Neural cell (in vitro differentiated cells): Measurements from ENCODE around the gene LDB2. TPM values are rescaled to one million over a fixed set of nuclear protein-coding genes. Genes with fewer than 3 reads are reported as not detected.

Experiments
- H2AFZ ChIP-seq: fragments of 200-600, 300-800 bp; sonication (generic), shearing (Covaris generic); 2 replicates; pipeline ENCODE4 v1.6.0; 2014; ENCODE audit warnings: low read depth, mild to moderate bottlenecking, antibody characterized with exemption, low read length, moderate library complexity
- H3F3A ChIP-seq: fragments of 200-600 bp; shearing (Covaris generic); 2 replicates; pipeline ENCODE4 v1.6.1; 2016; ENCODE audit warnings: mild to moderate bottlenecking, moderate library complexity, mixed read lengths, antibody characterized with exemption, low read length; ENCODE audit not compliant: insufficient read depth, poor library complexity, severe bottlenecking
- H3K27ac ChIP-seq: fragments of 200-600, 300-800 bp; sonication (generic), shearing (Covaris generic); 2 replicates; pipeline ENCODE4 v1.5.1; 2014; ENCODE audit warnings: mild to moderate bottlenecking, low read length, moderate library complexity
- H3K27me3 ChIP-seq: fragments of 300-800, 200-600 bp; sonication (generic), shearing (Covaris generic); 2 replicates; pipeline ENCODE4 v1.6.0; 2014; ENCODE audit warnings: mild to moderate bottlenecking, low read depth, low read length, moderate library complexity; ENCODE audit not compliant: insufficient read depth
- H3K36me3 ChIP-seq: fragments of 300-800, 200-600 bp; sonication (generic), shearing (Covaris generic); 2 replicates; pipeline ENCODE4 v1.5.1; 2014; ENCODE audit warnings: mild to moderate bottlenecking, antibody characterized with exemption, low read length, moderate library complexity; ENCODE audit not compliant: insufficient read depth
- H3K4me2 ChIP-seq: fragments of 300-800, 200-600 bp; sonication (generic), shearing (Covaris generic); 2 replicates; pipeline ENCODE4 v1.6.0; 2014; ENCODE audit warnings: mild to moderate bottlenecking, low read length
- H3K4me3 ChIP-seq: fragments of 300-800, 200-600 bp; sonication (generic), shearing (Covaris generic); 2 replicates; pipeline ENCODE4 v1.5.1; 2014; ENCODE audit warnings: mild to moderate bottlenecking, low read length, moderate library complexity
- H3K79me2 ChIP-seq: fragments of 200-600 bp; shearing (Covaris generic); replicated peaks from 2 replicates; pipeline ENCODE4 v1.6.0; 2014; ENCODE audit warnings: mild to moderate bottlenecking, low read length, moderate library complexity; ENCODE audit not compliant: insufficient read depth
- H3K9ac ChIP-seq: fragments of 300-800, 200-600 bp; sonication (generic), shearing (Covaris generic); 2 replicates; pipeline ENCODE4 v1.6.1; 2016; ENCODE audit warnings: mild to moderate bottlenecking, low read length, mixed read lengths
- H3K9me2 ChIP-seq: fragments of 200-600 bp; shearing (Covaris generic); 2 replicates; pipeline ENCODE4 v1.6.1; 2016; ENCODE audit warnings: mild to moderate bottlenecking, low read length, mixed read lengths; ENCODE audit not compliant: insufficient read depth
- H3K9me3 ChIP-seq: fragments of 200-600, 300-800 bp; sonication (generic), shearing (Covaris generic); 2 replicates; pipeline ENCODE4 v1.6.1; 2016; ENCODE audit warnings: mild to moderate bottlenecking, mixed run types, low read length, moderate library complexity, mixed read lengths
- H4K20me1 ChIP-seq: fragments of 200-600 bp; shearing (Covaris generic); 2 replicates; pipeline ENCODE4 v1.6.1; 2016; ENCODE audit warnings: mild to moderate bottlenecking, mixed run types; ENCODE audit not compliant: insufficient read depth
- CTCF ChIP-seq: fragments of 450-650 bp; IDR thresholded peaks from 2 replicates; pipeline ENCODE4 v1.5.1; 2014; ENCODE audit warnings: antibody characterized with exemption, mild to moderate bottlenecking, moderate library complexity; ENCODE audit not compliant: poor library complexity, severe bottlenecking
- EP300 ChIP-seq: fragments of 450-650 bp; conservative IDR thresholded peaks from 2 replicates; pipeline ENCODE4 v1.6.1; 2014; ENCODE audit warnings: antibody characterized with exemption, mild to moderate bottlenecking, moderate library complexity; ENCODE audit not compliant: poor library complexity, severe bottlenecking
- EZH2 ChIP-seq: fragments of 200-600, 300-800 bp; shearing (Covaris generic), sonication (generic); IDR thresholded peaks from 2 replicates; pipeline ENCODE4 v1.6.1; 2014; ENCODE audit warnings: antibody characterized with exemption, low read length, borderline replicate concordance, mild to moderate bottlenecking; ENCODE audit not compliant: insufficient read depth, poor library complexity, severe bottlenecking
- MXI1 ChIP-seq: fragments of 450-650 bp; conservative IDR thresholded peaks from 2 replicates; pipeline ENCODE4 v1.6.1; 2014; ENCODE audit warnings: antibody characterized with exemption, mild to moderate bottlenecking; ENCODE audit not compliant: poor library complexity, severe bottlenecking
- POLR2AphosphoS5 ChIP-seq: IDR thresholded peaks from 2 replicates; pipeline ENCODE4 v1.6.1; 2012
- RAD21 ChIP-seq: fragments of 450-650 bp; conservative IDR thresholded peaks from 2 replicates; pipeline ENCODE4 v1.6.1; 2014; ENCODE audit warnings: antibody characterized with exemption, mild to moderate bottlenecking, moderate library complexity
- REST ChIP-seq: IDR thresholded peaks from 2 replicates; pipeline ENCODE4 v1.6.1; 2012; ENCODE audit warnings: borderline replicate concordance
- SMC3 ChIP-seq: fragments of 450-650 bp; conservative IDR thresholded peaks from 2 replicates; pipeline ENCODE4 v1.6.1; 2014; ENCODE audit warnings: antibody characterized with exemption, mild to moderate bottlenecking, moderate library complexity; ENCODE audit not compliant: poor library complexity
- TAF1 ChIP-seq: IDR thresholded peaks from 2 replicates; pipeline ENCODE4 v1.6.1; 2012; ENCODE audit warnings: low read depth
- polyA plus RNA-seq: library from polyadenylated mRNA; depleted of rRNA; stranded (reverse); fragments of >200 nt; gene quantifications from 2 replicates; pipeline ENCODE4 v1.2.3, GENCODE V29; 2014

LDB2 gene
- polyA plus RNA-seq, 1 donor from 2014 or later = 58.9 TPM

GRCh38 chr4:16480011-16480410, 418.4 kb downstream of the LDB2 start:
- Histone ChIP-seq H4K20me1 (no peaks in the 10 kb centered on the region), H3K4me2 (no peak overlapping the region), H2AFZ (no peak overlapping the region), H3K27me3 (no peaks in the 10 kb centered on the region), H3K4me3 (no peak overlapping the region), H3K9me2 (no peaks in the 10 kb centered on the region), H3K27ac (no peak overlapping the region), H3K36me3 (no peaks in the 10 kb centered on the region), H3K9me3 (no peaks in the 10 kb centered on the region), H3K79me2 (no peaks in the 10 kb centered on the region), H3K9ac (no peak overlapping the region), H3F3A (no peaks in the 10 kb centered on the region)
- TF ChIP-seq POLR2AphosphoS5 (no peak), CTCF (no peak), EP300 (no peak), MXI1 (no peak), RAD21 (no peak), REST (no peak), EZH2 (no peak), SMC3 (no peak), TAF1 (no peak)

- no peaks in the 10 kb centered on the region for H3K9me3 ChIP-seq
- no peak overlapping the region for H3K27ac ChIP-seq
- H3K9me2 ChIP-seq = no peaks in the 10 kb centered on the region
- no peaks in the 10 kb centered on the region for H3K36me3 ChIP-seq
- TF ChIP-seq EP300 (no peak), REST (no peak), SMC3 (no peak), RAD21 (no peak), TAF1 (no peak), POLR2AphosphoS5 (no peak), EZH2 (no peak), MXI1 (no peak), CTCF (no peak)
- no peaks in the 10 kb centered on the region for H3K79me2 ChIP-seq
- H3K4me3 ChIP-seq = no peak overlapping the region
- no peak overlapping the region for H2AFZ ChIP-seq
- no peaks in the 10 kb centered on the region for H4K20me1 ChIP-seq
- H3K27me3 ChIP-seq = no peaks in the 10 kb centered on the region
- H3F3A ChIP-seq = no peaks in the 10 kb centered on the region
- no peak overlapping the region for H3K9ac ChIP-seq
- H3K4me2 ChIP-seq = no peak overlapping the region
Observed at GRCh38 chr4:16472537-16472936, 425.9 kb downstream of the LDB2 start.
